Measurements from ENCODE around the gene ADAM12.

- no peak for TF ChIP-seq CTCF (IDR thresholded peaks at IDR 0.05)
- no peak for TF ChIP-seq POLR2A (IDR thresholded peaks at IDR 0.05)
- no peak for TF ChIP-seq EP300 (IDR thresholded peaks at IDR 0.05)
These were observed 222.4 kb downstream of the ADAM12 start for GRCh38 chr10:126165874-126166273.
